NCI-H2196 treated with DMSO at 0.1 percent for 48 hours (cell line): ENCODE results near the gene ZNF691.
"Not testable (repeated sequence)": the region's sequence is repeated elsewhere in the genome, so short reads cannot be mapped to it uniquely, and the experiment has no call there.

ENCODE experiments used
- DNase-seq: peaks from one replicate; lab custom pipeline; 2025; ENCODE audit not compliant: unreplicated experiment; lab: John Stamatoyannopoulos, UW

ZNF691 gene

DNA sequence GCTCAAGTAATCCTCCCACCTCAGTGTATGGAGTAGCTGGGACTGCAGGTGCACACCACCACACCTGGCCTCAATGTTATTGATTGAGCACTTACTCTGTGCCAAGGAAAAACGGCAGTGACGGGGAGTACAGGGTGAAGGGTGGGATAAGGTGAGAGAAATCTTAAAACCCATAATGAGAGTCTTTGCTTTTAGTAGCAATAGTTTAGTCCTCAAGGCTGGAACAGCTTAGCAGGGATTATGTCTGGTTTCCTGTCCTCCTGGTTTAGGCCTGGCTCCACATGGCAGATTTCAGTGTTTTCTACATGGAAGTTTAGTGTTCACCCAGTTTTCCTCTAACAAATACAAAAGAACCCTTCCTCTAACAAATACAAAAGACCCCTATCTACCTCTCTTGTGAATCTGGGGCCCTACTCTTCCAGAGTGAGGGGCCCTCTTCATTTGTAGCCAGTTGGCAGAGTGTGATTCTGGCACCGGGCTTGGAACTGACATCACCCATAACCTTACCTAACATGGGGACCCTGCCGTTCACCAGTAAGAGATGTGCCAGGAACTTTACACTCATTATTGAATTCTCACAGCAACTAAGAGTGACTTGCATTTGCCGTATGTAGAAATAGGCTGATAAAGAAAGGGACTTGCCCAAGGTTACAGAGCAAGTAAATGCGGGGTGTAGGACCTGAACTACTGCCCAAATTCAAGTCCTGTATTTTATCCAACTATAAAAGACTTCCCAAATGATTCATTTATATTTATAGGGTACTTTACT lies 6.9 kb downstream of the ZNF691 start:
- no peak for DNase-seq

DNA sequence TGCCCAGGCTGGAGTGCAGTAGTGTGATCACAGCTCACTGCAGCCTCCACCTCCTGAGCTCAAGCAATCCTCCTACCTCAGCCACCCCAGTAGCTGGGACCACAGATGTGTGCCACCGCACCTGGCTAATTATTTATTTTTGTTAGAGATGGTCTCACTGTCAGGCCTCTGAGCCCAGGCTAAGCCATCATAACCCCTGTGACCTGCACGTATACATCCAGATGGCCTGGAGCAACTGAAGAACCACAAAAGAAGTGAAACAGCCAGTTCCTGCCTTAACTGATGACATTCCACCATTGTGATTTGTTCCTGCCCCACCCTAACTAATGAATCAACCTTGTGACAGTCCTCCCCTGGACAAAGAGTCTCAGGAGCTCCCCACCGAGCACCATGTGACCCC lies 10.1 kb downstream of the ZNF691 start:
- not testable (repeated sequence) for DNase-seq

DNA sequence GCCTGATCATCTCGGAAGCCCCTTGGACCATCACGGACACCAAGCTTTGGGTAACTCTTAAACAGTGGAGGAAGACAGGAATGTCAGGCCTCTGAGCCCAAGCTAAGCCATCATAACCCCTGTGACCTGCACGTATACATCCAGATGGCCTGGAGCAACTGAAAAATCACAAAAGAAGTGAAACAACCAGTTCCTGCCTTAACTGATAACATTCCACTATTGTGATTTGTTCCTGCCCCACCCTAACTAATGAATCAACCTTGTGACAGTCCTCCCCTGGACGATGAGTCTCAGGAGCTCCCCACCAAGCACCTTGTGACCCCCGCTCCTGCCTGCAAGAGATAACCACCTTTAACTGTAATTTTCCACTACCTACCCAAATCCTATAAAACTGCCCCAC lies 13.0 kb downstream of the ZNF691 start:
- DNase-seq = not testable (repeated sequence)

DNA sequence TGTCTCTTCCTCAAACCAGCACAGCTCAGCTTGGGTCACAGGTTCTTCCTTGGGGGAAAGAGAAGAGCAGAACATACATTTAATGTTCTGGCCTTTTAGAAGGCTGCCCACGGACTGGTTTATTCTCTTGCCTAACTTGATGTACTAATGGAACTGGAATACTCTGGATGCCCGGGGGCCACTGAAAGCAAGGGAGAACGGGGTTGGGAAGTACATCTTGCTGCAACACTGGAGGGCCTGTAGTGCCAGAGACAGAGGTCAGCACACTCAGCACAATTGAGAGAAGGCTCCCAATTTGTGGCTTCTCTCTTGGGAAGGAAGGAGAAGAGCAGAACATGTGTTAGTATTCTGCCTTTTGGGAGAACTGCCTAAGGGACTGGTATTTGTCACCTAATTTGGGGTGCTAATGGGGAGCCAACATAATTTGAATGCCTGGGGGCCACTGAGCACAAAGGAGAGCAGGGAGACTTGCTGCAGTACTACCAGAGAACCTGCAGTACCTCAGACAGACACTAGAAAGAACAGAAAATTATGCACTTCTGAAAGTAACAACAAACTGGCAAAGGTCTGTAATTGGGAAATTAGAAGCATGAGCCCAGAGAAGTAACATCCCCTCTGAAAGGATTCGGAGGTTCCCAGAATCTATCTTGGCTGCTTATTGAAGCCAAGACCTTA lies 14.1 kb downstream of the ZNF691 start:
- DNase-seq = no peak

DNA sequence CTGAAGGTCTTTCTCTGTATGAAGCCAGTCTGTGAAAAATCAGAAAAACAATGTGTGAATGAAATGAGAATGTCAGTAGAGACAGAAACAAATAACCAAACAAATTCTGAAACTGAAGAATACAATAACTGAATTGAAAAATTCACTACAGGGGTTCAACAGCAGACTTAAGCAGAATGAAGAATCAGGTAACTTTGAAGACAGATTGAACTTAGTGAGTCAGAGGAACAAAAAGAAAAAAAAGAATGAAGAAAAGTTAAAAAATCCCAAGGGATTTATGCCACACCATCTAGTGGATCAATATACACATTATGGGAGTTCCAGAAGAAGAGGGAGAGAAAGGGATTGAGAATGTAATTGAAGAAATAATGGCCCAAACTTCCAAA lies 14.6 kb downstream of the ZNF691 start:
- no peak for DNase-seq

DNA sequence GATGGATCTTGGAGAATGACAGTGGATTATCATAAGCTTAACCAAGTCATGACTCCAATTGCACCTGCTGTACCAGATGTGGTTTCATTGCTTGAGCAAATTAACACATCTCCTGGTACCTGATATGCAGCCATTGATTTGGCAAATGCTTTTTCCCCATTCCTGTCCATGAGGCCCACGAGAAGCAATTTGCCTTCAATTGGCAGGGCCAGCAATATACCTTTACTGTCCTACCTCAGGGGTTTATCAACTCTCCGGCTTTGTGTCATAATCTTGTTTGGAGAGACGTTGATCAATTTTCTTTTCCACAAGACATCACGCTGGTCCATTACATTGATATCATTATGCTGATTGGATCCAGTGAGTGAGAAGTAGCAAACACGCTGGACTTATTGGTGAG lies 20.1 kb downstream of the ZNF691 start:
- no peak for DNase-seq

DNA sequence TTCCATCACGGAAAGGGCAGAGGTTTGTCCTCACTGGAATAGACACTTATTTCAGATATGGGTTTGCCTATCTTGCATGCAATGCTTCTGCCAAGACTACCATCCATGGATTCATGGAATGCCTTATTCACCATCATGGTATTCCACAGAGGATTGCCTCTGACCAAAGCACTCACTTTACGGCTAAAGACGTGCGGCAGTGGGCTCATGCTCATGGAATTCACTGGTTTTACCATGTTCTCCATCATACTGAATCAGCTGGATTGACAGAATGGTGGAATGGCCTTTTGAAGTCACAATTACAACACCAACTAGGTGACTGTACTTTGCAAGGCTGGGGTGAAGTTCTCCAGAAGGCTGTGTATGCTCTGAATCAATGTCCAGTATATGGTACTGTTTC lies 22.1 kb downstream of the ZNF691 start:
- not testable (repeated sequence) for DNase-seq

DNA sequence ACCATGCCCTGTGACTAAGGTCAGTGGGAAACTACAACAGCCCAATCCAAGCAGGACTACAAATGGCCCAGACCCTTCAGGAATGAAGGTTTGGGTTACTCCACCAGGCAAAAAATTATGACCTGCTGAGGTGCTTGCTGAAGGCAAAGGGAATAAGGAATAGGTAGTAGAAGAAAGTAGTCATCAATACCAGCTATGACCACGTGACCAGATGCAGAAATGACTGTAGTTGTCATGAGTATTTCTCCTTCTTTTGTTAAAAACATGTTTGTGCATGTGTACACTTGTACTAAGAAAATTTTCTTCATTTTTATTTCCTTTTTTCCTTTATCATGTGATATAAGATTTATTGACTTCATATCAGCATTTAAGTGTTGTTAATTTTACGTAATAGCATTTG lies 22.8 kb downstream of the ZNF691 start:
- DNase-seq = not testable (repeated sequence)

DNA sequence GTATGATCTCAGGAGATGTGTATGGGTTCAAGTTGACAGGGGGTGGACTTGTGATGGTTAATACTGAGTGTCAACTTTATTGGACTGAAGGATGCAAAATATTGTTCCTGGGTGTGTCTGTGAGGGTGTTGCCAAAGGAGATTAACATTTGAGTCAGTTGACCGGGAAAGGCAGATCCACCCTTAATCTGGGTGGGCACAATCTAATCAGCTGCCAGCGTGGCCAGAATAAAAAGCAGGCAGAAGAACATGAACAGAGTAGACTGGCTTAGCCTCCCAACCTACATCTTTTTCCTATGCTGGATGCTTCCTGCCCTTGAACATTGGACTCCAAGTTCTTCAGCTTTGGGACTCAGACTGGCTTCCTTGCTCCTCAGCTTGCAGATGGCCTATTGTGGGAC lies 23.3 kb downstream of the ZNF691 start:
- not testable (repeated sequence) for DNase-seq

DNA sequence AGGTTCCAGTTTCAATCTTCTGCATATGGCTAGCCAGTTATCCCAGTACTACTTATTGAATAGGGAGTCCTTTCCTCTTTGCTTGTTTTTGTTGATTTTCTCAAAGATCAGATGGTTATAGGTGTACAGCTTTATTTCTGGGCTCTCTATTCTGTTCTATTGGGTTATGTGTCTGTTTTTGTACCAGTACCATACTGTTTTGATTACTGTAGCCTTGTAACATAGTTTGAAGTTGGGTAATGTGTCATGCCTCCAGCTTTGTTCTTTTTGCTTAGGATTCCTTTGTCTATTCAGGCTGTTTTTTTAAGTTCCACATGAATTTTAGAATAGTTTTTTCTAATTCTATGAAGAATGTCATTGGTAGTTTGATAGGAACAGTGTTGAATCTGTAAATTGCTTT lies 26.7 kb downstream of the ZNF691 start:
- DNase-seq = not testable (repeated sequence)

DNA sequence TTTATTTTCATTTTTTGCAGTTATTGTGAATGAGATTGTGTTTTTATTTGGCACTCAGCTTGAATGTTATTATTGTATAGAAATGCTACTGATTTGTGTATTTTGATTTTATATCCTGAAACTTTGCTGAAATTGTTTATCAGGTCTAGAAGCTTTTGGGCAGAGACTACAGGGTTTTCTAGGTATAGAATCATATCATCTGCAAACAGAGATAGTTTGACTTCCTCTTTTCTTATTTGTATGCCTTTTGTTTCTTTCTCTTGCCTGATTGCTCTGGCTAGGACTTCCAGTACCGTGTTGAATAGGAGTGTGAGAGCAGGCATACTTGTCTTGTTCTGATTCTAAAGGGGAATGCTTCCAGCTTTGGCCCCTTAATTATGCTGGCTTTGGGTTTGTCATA lies 27.3 kb downstream of the ZNF691 start:
- no peak for DNase-seq

DNA sequence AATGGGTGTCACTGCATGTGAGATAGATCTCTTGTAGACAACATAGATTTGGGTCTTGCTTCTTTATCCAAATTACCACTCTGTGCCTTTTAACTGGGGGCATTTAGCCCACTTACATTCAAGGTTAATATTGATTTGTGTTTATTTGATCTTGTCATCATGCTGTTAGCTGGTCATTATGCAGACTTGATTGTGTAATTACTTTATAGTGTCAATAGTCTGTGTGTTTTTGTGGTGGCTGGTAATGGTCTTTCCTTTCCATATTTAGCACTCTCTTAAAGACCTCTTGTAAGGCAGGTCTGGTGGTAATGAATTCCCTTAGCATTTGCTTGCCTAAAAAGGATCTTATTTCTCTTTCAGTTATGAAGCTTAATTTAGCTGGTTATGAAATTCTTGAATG lies 29.6 kb downstream of the ZNF691 start:
- DNase-seq = no peak

DNA sequence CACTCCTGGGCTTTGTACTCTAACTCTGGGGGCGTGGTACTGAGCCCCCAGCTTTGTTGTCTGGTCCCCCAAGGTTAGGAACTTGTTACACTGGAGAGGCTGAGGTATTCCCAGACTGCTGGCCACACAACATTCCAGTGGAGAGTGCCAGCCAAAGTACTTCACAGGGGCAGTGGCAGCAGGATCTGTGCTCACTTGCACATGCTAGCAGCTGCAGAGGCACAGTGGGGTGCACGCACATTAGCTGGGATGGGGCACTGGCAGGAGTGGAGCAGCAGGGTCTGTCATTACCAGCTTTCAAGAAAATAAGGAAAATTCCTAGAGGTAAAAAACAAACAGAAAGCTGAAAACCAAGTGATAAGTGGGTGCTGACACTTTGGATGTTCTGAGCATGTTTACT lies 31.0 kb downstream of the ZNF691 start:
- no peak for DNase-seq

DNA sequence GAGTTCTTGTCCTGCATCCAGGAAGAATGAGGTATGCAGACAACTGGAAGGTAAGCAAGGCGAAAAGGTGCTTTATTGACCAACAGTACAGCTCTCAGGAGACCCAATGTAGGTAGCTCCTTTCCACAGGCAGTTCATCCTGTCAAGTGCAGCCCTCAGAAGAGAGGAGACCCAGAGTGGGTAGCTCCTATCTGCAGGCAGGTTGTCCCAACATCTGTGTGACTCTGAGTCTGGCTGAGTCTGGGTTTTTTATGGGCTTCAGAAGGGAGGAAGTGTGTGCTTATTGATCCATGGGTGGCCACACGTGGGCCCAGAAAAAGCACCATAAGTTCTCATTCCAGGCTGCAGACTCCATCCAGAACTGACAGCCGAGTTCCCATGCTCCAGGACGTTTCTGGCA lies 34.0 kb downstream of the ZNF691 start:
- DNase-seq = no peak

DNA sequence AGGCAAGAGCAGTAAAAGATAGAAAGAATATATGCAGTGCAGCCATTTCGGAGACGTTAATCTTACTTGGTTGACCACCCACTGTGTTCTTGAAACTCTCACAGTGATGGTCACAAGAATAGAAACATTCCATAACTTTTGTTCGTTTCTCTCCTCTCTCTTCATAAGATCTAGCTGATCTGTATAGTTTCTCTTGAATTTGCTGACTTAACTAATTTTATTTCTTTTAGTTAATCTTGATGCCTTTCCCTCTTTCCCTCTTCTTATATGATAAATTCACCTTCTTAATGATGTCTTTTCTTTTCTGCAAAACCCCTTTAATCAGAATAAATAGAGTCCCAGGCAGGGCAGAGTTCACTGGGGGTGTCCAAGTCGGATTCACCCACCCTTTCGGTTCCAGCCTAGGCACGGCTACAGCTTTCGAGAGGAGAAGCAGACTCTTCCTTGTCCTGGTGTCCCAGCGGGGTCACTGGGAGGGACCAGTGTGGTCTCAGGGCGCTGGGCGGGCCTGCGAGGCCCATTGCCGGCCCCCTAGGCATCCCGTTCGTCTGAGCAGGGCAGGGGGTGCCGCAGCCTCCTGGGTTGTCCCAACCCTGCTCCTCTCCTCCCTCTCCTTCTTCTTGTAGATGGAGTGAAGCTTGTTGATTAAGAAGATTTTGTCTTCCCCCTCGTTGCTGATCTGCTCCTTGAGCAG lies 39.8 kb downstream of the ZNF691 start:
- no peak for DNase-seq

DNA sequence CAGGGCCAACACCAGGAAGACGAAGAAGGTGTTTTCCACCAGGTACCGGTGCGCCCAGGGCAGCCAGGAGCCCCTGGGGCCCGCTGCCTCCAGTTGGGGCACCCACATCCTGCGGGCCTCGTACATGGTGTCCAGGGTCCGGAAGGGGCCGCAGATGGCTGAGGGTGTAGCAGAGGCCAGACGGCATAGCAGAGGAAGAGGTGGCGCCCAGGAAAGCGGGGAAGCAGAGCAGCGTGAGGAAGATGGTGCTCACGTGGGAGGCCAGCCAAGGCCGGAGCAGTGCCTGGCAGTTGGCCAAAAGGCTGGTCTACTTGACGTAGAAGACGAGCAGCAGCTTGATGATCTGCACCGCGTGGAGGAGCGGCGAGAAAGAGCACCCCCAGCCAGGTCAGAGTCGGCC lies 40.4 kb downstream of the ZNF691 start:
- DNase-seq = no peak

DNA sequence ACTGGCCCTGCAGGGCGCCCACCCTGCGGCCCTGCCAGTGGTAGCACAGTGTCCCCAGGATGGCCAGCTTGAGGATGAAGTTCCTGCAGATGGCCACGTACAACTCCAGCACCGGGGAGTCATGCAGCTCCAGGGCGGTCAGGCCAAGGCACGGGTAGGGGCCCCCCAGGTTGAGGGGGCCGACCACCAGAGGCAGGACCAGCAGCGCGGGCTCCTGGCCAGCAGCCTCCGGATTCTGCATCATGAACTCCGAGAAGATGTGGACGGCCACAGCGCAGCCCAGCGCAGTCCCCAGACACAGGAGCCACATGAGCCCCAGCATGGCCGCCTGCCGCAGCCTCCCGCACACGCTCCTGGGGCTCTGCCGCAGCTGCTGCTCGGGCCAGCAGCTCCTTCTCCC lies 41.0 kb downstream of the ZNF691 start:
- DNase-seq = no peak

DNA sequence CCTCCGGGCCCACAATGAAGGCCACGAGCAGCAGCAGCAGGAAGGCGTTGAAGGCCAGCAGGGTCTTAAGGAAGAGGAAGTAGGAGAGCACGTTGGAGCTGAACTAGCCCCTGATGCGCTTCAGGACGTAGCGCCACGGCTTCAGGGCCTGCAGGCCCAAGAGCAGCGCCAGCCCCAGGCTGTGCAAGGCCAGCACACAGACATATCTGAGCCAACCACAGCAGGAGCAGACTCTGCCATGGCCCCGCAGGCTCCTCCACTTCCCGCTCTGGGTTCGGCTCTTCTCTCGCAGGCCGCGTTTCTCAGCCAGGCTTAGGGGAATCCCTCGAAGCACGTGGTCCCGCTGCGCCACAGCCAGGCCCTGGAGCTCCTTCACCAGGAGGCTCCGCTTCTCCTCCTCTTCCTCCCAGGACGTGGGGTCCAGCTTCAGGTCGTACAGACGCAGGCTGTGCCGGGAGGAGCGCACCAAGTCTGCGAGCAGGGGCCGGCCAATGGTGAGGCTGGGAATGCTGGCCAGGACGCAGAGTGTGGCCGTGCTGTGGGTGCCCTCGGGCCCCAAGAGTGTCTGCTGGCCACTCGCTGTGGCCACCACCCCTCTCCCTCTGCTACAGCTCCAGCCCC lies 41.7 kb downstream of the ZNF691 start:
- no peak for DNase-seq

DNA sequence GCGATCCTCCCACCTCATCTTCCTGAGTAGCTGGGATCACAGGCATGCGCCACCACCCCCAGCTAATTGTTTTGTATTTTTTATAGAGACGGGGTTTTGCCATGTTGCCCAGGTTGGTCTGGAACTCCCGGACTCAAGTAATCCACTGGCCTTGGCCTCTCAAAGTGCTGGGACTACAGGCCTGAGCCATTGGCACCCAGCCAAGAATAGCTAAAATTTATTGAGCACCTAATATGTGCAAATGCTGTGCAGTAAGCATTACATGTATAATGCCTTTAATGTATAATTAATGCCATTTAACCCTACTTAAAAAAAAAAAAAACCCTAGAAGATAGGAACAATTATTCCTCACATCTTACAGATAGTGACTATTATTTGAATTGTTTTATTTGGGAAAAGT lies 42.9 kb downstream of the ZNF691 start:
- no peak for DNase-seq

DNA sequence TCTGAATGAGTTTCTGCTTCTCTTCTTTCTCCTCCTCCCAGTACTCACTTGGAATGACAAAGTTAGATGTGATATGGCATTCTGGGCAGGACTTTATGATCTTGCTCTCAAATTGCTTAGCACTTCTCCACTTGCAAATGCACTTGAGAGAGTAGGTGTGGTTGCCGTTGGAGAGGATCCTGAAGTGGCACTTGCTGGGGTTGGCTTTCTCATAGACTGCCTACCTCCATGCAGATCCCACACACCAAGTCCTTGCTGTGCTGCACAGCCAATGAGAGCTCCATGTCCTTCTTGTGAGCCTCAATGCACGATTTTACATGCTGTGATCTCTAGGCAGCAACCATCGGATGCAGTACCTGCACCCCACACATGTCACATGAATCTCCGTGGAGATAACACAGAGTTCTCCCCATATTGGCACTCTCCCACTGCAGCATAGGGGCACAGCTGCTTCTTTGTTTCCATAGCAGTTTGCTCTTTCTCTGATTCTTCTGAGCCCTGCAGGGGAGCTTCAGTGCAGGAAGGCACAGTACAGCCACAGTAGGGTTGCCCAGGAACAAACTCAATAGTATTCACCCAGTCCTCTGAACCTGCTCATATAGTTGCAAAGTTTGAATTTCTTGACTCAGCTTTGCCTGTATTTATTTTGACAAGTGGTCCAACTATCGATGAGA lies 45.2 kb downstream of the ZNF691 start:
- DNase-seq = no peak

DNA sequence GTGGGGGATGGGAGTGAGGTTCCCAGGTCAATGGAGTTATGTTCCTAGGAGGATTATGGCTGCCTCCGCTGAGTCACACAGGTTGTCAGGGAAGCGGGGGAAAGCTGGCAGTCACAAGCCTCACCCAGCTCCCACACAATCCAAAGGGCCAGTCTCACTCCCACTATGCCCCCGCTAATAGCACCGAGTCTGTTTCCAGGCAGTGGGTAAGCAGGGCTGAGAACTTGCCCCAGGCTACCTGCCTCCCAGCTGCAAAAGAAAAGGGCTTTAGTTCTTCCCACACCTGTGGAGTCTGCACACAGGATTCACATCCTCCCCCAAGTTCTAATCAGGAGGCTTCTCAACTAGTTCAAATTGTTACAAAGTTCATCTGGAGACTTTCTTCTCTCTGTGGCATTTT lies 53.5 kb downstream of the ZNF691 start:
- not testable (repeated sequence) for DNase-seq
